Measurements from ENCODE around the gene ARHGDIG.

ARHGDIG gene

GRCh38 chr16:281660-282255 lies 1.4 kb downstream of the ARHGDIG start:
- Histone ChIP-seq H3F3A (ENCODE audit: insufficient read depth) (no peaks in the 10 kb centered on the region), H3K9ac (ENCODE audit: low read length) (no peak overlapping the region), H3K36me3 (ENCODE audit: low read length) (no peaks in the 10 kb centered on the region), H3K9me2 (replicated peaks; ENCODE audit: insufficient read depth, low read length) (no peaks in the 10 kb centered on the region), H2AFZ (ENCODE audit: low read depth, low read length, severe bottlenecking) (no peak overlapping the region), H4K20me1 (ENCODE audit: low read depth, low read length) (no peaks in the 10 kb centered on the region), H3K4me2 (ENCODE audit: low read depth, low read length, poor library complexity, severe bottlenecking) (no peak overlapping the region), H3K4me3 (ENCODE audit: insufficient read depth, low read length, poor library complexity, severe bottlenecking) (no peak overlapping the region), H3K27ac (ENCODE audit: low read depth, low read length) (no peak overlapping the region), H3K9me3 (ENCODE audit: insufficient read depth, low read length) (no peaks in the 10 kb centered on the region), H3K79me2 (ENCODE audit: insufficient read depth, low read length) (no peaks in the 10 kb centered on the region), H3K27me3 (ENCODE audit: low read length) (no peaks in the 10 kb centered on the region)
- TF ChIP-seq EZH2phosphoT487 (conservative IDR thresholded peaks at IDR 0.05; ENCODE audit: low read length) (no peak), CTCF (IDR thresholded peaks at IDR 0.05; ENCODE audit: insufficient read depth, low read length, poor library complexity, severe bottlenecking) (no peak)

GRCh38 chr16:282491-282890 lies 2.1 kb downstream of the ARHGDIG start:
- H3K9me3 ChIP-seq (ENCODE audit: insufficient read depth, low read length): no peaks in the 10 kb centered on the region
- H3K4me2 ChIP-seq (ENCODE audit: low read depth, low read length, poor library complexity, severe bottlenecking): no peak overlapping the region
- no peaks in the 10 kb centered on the region for H3K9me2 ChIP-seq (replicated peaks; ENCODE audit: insufficient read depth, low read length)
- TF ChIP-seq CTCF (IDR thresholded peaks at IDR 0.05; ENCODE audit: insufficient read depth, low read length, poor library complexity, severe bottlenecking) (no peak), EZH2phosphoT487 (conservative IDR thresholded peaks at IDR 0.05; ENCODE audit: low read length) (no peak)
- H3F3A ChIP-seq (ENCODE audit: insufficient read depth): no peaks in the 10 kb centered on the region
- no peaks in the 10 kb centered on the region for H3K36me3 ChIP-seq (ENCODE audit: low read length)
- no peaks in the 10 kb centered on the region for H3K27me3 ChIP-seq (ENCODE audit: low read length)
- H3K79me2 ChIP-seq (ENCODE audit: insufficient read depth, low read length): no peaks in the 10 kb centered on the region
- no peak overlapping the region for H3K27ac ChIP-seq (ENCODE audit: low read depth, low read length)
- no peak overlapping the region for H2AFZ ChIP-seq (ENCODE audit: low read depth, low read length, severe bottlenecking)
- H3K9ac ChIP-seq (ENCODE audit: low read length): no peak overlapping the region
- no peak overlapping the region for H3K4me3 ChIP-seq (ENCODE audit: insufficient read depth, low read length, poor library complexity, severe bottlenecking)
- H4K20me1 ChIP-seq (ENCODE audit: low read depth, low read length): no peaks in the 10 kb centered on the region

GRCh38 chr16:283033-283805 lies 2.8 kb downstream of the ARHGDIG start, which contains the start of gene PDIA2:
TSS of gene PDIA2 (plus strand) at chr16:283164. CDS start at chr16:283170, 6 bp downstream.
- H3K79me2 ChIP-seq (ENCODE audit: insufficient read depth, low read length): no peaks in the 10 kb centered on the region
- H4K20me1 ChIP-seq (ENCODE audit: low read depth, low read length): no peaks in the 10 kb centered on the region
- no peaks in the 10 kb centered on the region for H3K27me3 ChIP-seq (ENCODE audit: low read length)
- TF ChIP-seq CTCF (IDR thresholded peaks at IDR 0.05; ENCODE audit: insufficient read depth, low read length, poor library complexity, severe bottlenecking) (no peak), EZH2phosphoT487 (conservative IDR thresholded peaks at IDR 0.05; ENCODE audit: low read length) (no peak)
- H3F3A ChIP-seq (ENCODE audit: insufficient read depth): no peaks in the 10 kb centered on the region
- no peaks in the 10 kb centered on the region for H3K9me3 ChIP-seq (ENCODE audit: insufficient read depth, low read length)
- no peaks in the 10 kb centered on the region for H3K36me3 ChIP-seq (ENCODE audit: low read length)
- no peak within 1 kb of the TSS for H3K27ac ChIP-seq (ENCODE audit: low read depth, low read length)
- H3K9ac ChIP-seq (ENCODE audit: low read length): no peak within 1 kb of the TSS
- H2AFZ ChIP-seq (ENCODE audit: low read depth, low read length, severe bottlenecking): no peak within 1 kb of the TSS
- H3K9me2 ChIP-seq (replicated peaks; ENCODE audit: insufficient read depth, low read length): no peaks in the 10 kb centered on the region
- no peak within 1 kb of the TSS for H3K4me3 ChIP-seq (ENCODE audit: insufficient read depth, low read length, poor library complexity, severe bottlenecking)
- no peak within 1 kb of the TSS for H3K4me2 ChIP-seq (ENCODE audit: low read depth, low read length, poor library complexity, severe bottlenecking)

Data from SU-DHL-6 (cell line).